Neuronal stem cell (in vitro differentiated cells): ENCODE results near the gene TMIE.
A peak's percentile ranks its signal among the peaks of the same experiment; 100 is the strongest.

Source experiments
- DNase-seq: peaks from one replicate; pipeline ENCODE4 v3.0.0-alpha.2; 2013; ENCODE audit warnings: low spot score
- H2AFZ ChIP-seq: one replicate; pipeline ENCODE4 v1.6.1; 2013; ENCODE audit warnings: mild to moderate bottlenecking, low read length, inconsistent platforms
- H2AK5ac ChIP-seq: 2 replicates; pipeline ENCODE4 v1.6.1; 2013; ENCODE audit warnings: low read depth, mild to moderate bottlenecking, inconsistent platforms, low read length, moderate library complexity, mixed read lengths
- H2BK120ac ChIP-seq: 2 replicates; pipeline ENCODE4 v1.6.1; 2013; ENCODE audit warnings: low read depth, mild to moderate bottlenecking, inconsistent platforms, low read length, moderate library complexity, mixed read lengths
- H2BK12ac ChIP-seq: one replicate; pipeline ENCODE4 v1.6.1; 2013; ENCODE audit warnings: low read length, inconsistent platforms
- H2BK15ac ChIP-seq: 2 replicates; pipeline ENCODE4 v1.6.1; 2013; ENCODE audit warnings: mild to moderate bottlenecking, low read length, inconsistent platforms, mixed read lengths
- H2BK5ac ChIP-seq: one replicate; pipeline ENCODE4 v1.6.1; 2013; ENCODE audit warnings: inconsistent platforms, mild to moderate bottlenecking, low read length, moderate library complexity
- H3K14ac ChIP-seq: one replicate; pipeline ENCODE4 v1.6.1; 2013; ENCODE audit warnings: low read length, inconsistent platforms
- H3K18ac ChIP-seq: 2 replicates; pipeline ENCODE4 v1.6.1; 2013; ENCODE audit warnings: low read length, inconsistent platforms
- H3K23ac ChIP-seq: 2 replicates; pipeline ENCODE4 v1.6.1; 2013; ENCODE audit warnings: low read depth, mild to moderate bottlenecking, mixed read lengths, low read length, inconsistent platforms; ENCODE audit not compliant: poor library complexity
- H3K27ac ChIP-seq: replicated peaks from 3 replicates; pipeline ENCODE4 v1.5.1; 2013; ENCODE audit warnings: low read length, inconsistent platforms
- H3K27me3 ChIP-seq, 3 experiments: 2 replicates each; pipeline ENCODE4 v1.6.1; 2013; ENCODE audit warnings: low read length in 3 of 3, mild to moderate bottlenecking in 2 of 3, inconsistent platforms in 1 of 3, low read depth in 1 of 3, mixed read lengths in 1 of 3, moderate library complexity in 1 of 3; ENCODE audit not compliant: control insufficient read depth in 3 of 3, insufficient read depth in 3 of 3
- H3K36me3 ChIP-seq, 2 donors: replicated peaks in 1 of 2; 2 replicates each; pipeline ENCODE4 v1.6.1; 2013; ENCODE audit warnings: low read length in 2 of 2; ENCODE audit not compliant: control insufficient read depth in 2 of 2, insufficient read depth in 2 of 2
- H3K4ac ChIP-seq: 2 replicates; pipeline ENCODE4 v1.6.1; 2013; ENCODE audit warnings: inconsistent platforms, mild to moderate bottlenecking, low read length, moderate library complexity
- H3K4me1 ChIP-seq, 2 donors: 1 replicate in 1 of 2; 2 replicates in 1 of 2; pipeline ENCODE4 v1.6.1; 2013; ENCODE audit warnings: low read length in 2 of 2, low read depth in 1 of 2; ENCODE audit not compliant: control insufficient read depth in 2 of 2, insufficient read depth in 1 of 2
- H3K4me2 ChIP-seq: one replicate; pipeline ENCODE4 v1.6.1; 2013; ENCODE audit warnings: mild to moderate bottlenecking, low read length, inconsistent platforms; ENCODE audit not compliant: insufficient read depth, poor library complexity, severe bottlenecking
- H3K4me3 ChIP-seq, 2 donors: 2 replicates each; pipeline ENCODE4 v1.5.1; 2013; ENCODE audit warnings: low read length in 2 of 2, mild to moderate bottlenecking in 2 of 2, inconsistent platforms in 1 of 2, moderate library complexity in 1 of 2
- H3K79me1 ChIP-seq: one replicate; pipeline ENCODE4 v1.6.1; 2013; ENCODE audit warnings: low read depth, mild to moderate bottlenecking, inconsistent platforms, low read length, moderate library complexity
- H3K9ac ChIP-seq: one replicate; pipeline ENCODE4 v1.6.1; 2013; ENCODE audit warnings: mild to moderate bottlenecking, low read depth, low read length, inconsistent platforms; ENCODE audit not compliant: poor library complexity
- H3K9me3 ChIP-seq, 2 donors: replicated peaks in 1 of 2; 2 replicates each; pipeline versions ENCODE3 to v1.6.1; 2013; ENCODE audit warnings: low read length in 2 of 2, mild to moderate bottlenecking in 2 of 2, inconsistent platforms in 1 of 2, low read depth in 1 of 2, mixed read lengths in 1 of 2, moderate library complexity in 1 of 2; ENCODE audit not compliant: control insufficient read depth in 2 of 2, insufficient read depth in 1 of 2
- H4K8ac ChIP-seq: one replicate; pipeline ENCODE4 v1.6.1; 2013; ENCODE audit warnings: low read depth, mild to moderate bottlenecking, inconsistent platforms, low read length, moderate library complexity
- H4K91ac ChIP-seq: one replicate; pipeline ENCODE4 v1.6.1; 2013; ENCODE audit warnings: low read length, low read depth, mild to moderate bottlenecking, inconsistent platforms; ENCODE audit not compliant: poor library complexity
- WGBS, 2 donors: extraction: QIAGEN DNeasy Blood & Tissue Kit; methylation state at CpG; one replicate each; pipeline ENCODE4 v1.1.7; 2013; ENCODE audit warnings: missing lambda C conversion rate in 2 of 2, mixed read lengths in 1 of 2; ENCODE audit not compliant: insufficient read length in 2 of 2, insufficient replicate concordance in 1 of 2; ENCODE audit errors: extremely low coverage in 2 of 2; 5-methylcytosine and 5-hydroxymethylcytosine counted together

Gene TMIE

DNA sequence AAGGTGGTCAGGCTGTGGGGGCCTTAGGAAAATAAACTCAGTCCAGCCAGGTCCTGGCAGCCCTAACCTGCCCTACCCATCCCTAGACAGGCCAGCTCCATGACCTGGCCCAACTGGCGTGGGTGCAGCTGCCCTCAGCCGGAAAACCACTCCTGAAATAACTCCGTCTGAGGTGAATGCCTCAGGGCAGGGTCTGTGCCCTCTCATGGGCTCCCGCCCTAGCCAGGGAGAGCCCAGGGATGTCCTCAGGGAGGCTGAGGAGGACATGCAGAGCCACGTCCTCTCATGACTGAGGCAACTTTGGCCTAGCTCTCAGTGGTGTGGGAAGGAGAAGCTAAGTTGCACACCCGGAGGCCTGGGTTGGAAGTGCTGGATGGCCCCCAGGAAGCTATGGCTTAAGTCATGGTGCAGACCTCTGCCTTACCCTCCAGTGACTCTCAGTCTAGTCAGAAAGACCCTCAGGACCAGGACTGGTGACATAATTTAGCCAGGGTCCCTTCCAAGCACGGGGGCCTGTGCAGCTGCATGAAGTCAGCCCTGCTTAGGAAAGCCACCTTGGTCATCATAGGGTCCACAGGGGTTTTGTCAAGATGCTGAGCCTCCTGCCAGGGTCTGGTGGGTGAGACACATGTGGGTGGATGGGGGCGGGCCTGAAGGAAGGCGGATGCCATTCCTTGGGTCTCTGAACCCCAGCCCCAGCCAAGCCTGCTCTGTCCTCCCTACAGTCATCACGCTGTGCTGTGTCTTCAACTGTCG lies 7.4 kb downstream of the TMIE start:
- no peaks in the 10 kb centered on the region for H3K36me3 ChIP-seq
- H3K14ac ChIP-seq: no peak overlapping the region
- DNase-seq: no peak
- H3K4me3 ChIP-seq: no peak overlapping the region
- H3K4ac ChIP-seq: no peak overlapping the region
- no peak overlapping the region for H2BK5ac ChIP-seq
- H3K4me1 ChIP-seq: peaks cover 0 to 9% of the 10 kb centered on the region in 2 donors
- no peak overlapping the region for H2BK15ac ChIP-seq
- no peak overlapping the region for H3K27ac ChIP-seq
- H3K18ac ChIP-seq: no peak overlapping the region
- H2AFZ ChIP-seq: no peak overlapping the region
- no peaks in the 10 kb centered on the region for H3K9me3 ChIP-seq
- H2BK12ac ChIP-seq: no peak overlapping the region
- H3K79me1 ChIP-seq: no peaks in the 10 kb centered on the region
- H4K8ac ChIP-seq: no peak overlapping the region
- H2AK5ac ChIP-seq: no peak overlapping the region
- H3K23ac ChIP-seq: no peak overlapping the region
- H4K91ac ChIP-seq: no peak overlapping the region
- H3K9ac ChIP-seq: no peak overlapping the region
- no peak overlapping the region for H3K4me2 ChIP-seq
- no CpG with 5 or more reads among the region's 11 CpGs for WGBS, 2 donors
- peaks cover 0 to 3% (median 0%) of the 10 kb centered on the region in 3 experiments for H3K27me3 ChIP-seq
- H2BK120ac ChIP-seq: no peak overlapping the region

DNA sequence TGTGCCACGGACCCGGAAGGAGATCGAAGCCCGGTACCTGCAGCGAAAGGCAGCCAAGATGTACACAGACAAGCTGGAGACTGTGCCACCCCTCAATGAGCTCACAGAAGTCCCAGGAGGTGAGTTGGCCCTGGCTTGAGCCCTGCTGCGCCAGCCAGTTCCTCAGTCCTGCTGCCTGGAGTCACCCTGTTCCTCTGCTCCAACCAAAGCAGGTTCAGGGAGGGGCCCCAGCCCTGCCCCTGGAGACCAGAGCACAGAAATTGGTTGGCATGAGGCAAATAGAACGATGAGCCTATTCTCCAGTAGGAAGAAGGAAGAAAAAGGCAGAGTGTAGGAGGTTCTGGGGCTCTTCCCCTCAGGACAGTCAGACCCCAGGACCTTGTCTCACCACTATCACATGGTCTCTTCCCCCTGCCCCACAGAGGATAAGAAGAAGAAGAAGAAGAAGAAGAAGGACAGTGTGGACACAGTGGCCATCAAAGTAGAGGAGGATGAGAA lies 8.0 kb downstream of the TMIE start:
- Histone ChIP-seq H3K27ac (no peak overlapping the region), H3K36me3 (no peaks in the 10 kb centered on the region), H2BK15ac (no peak overlapping the region), H3K4me3 (no peak overlapping the region), H2BK12ac (no peak overlapping the region), H4K8ac (no peak overlapping the region), H3K79me1 (no peaks in the 10 kb centered on the region), H2BK5ac (no peak overlapping the region), H3K14ac (no peak overlapping the region), H2AFZ (no peak overlapping the region), H3K4ac (no peak overlapping the region), H3K18ac (no peak overlapping the region), H3K4me1 (peaks cover 0 to 9% of the 10 kb centered on the region in 2 donors), H2BK120ac (no peak overlapping the region), H2AK5ac (no peak overlapping the region), H3K9ac (no peak overlapping the region), H4K91ac (no peak overlapping the region), H3K23ac (no peak overlapping the region), H3K27me3 (peaks cover 0 to 3% (median 0%) of the 10 kb centered on the region in 3 experiments), H3K4me2 (no peak overlapping the region), H3K9me3 (no peaks in the 10 kb centered on the region)
- no CpG with 5 or more reads among the region's 7 CpGs for WGBS, 2 donors
- DNase-seq: no peak

DNA sequence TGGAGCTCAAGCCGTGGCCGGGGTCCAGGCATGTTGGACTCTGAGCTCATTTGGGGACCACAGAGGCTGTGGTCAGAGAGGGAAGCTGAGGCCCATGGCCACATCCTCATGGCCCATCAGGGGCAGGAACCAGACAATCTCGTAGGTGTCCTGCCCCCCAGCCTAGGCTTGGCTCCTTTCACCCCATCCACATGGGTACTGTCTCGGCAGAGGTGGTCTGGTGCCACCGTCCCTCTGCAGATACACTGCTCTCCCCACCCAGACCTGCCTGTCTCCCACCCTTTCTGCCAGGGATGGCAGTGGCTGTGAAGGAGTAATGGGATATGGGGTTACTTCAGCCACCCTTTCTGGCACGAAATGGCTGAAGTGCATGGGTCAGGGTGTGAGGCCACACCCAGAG lies 8.5 kb downstream of the TMIE start:
- Histone ChIP-seq H3K4me3 (no peak overlapping the region), H2BK120ac (no peak overlapping the region), H2AFZ (no peak overlapping the region), H3K79me1 (no peaks in the 10 kb centered on the region), H3K27me3 (peaks cover 0 to 3% (median 0%) of the 10 kb centered on the region in 3 experiments), H2BK12ac (peak overlapping the region; percentile 63), H3K9ac (peak overlapping the region; percentile 31), H2BK5ac (peak overlapping the region; percentile 5), H3K36me3 (no peaks in the 10 kb centered on the region), H3K23ac (no peak overlapping the region), H3K27ac (no peak overlapping the region), H3K4ac (no peak overlapping the region), H3K9me3 (no peaks in the 10 kb centered on the region), H4K8ac (no peak overlapping the region), H3K4me2 (no peak overlapping the region), H3K4me1 (peaks cover 0 to 9% of the 10 kb centered on the region in 2 donors), H2BK15ac (no peak overlapping the region), H4K91ac (no peak overlapping the region), H2AK5ac (peak overlapping the region; percentile 10), H3K18ac (peak overlapping the region; percentile 27), H3K14ac (no peak overlapping the region)
- WGBS, 2 donors: no CpG with 5 or more reads among the region's 6 CpGs
- no peak for DNase-seq

DNA sequence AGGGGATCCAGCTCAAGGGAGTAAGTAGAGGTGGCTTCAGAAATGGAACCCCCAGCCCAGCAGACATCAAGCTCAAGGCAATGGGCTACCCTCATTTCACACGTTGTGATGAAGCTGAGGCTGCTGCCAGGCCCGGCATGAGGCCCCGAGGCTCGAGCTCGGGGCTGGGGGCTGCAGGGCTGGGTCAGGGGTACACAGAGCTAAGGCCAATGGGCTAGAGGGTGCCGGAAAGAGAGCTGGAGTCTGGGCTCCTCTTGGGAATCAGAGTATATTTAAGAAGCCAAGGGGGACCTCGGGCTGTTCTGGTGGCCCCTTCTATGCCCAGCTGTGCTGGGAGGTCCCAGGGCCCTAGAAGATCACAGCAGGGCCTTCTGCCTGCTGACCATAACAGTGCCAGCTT lies 9.0 kb downstream of the TMIE start:
- no peak overlapping the region for H4K8ac ChIP-seq
- no CpG with 5 or more reads among the region's 7 CpGs for WGBS, 2 donors
- no peak for DNase-seq

More for the DNA sequence above, 9.0 kb downstream of the TMIE start:
- no peak overlapping the region for H2BK120ac ChIP-seq
- H3K4me1 ChIP-seq: peaks cover 0 to 9% of the 10 kb centered on the region in 2 donors
- no peak overlapping the region for H2BK5ac ChIP-seq
- H3K27me3 ChIP-seq: peaks cover 0 to 3% (median 0%) of the 10 kb centered on the region in 3 experiments
- H3K23ac ChIP-seq: peak overlapping the region; percentile 34
- no peak overlapping the region for H2BK15ac ChIP-seq
- no peak overlapping the region for H3K27ac ChIP-seq
- H3K4me3 ChIP-seq: no peak overlapping the region
- H3K9me3 ChIP-seq: no peaks in the 10 kb centered on the region
- no peak overlapping the region for H3K9ac ChIP-seq
- H3K4ac ChIP-seq: no peak overlapping the region
- H2BK12ac ChIP-seq: no peak overlapping the region
- no peak overlapping the region for H3K4me2 ChIP-seq
- no peak overlapping the region for H3K14ac ChIP-seq
- H4K91ac ChIP-seq: no peak overlapping the region
- no peak overlapping the region for H3K18ac ChIP-seq
- no peaks in the 10 kb centered on the region for H3K36me3 ChIP-seq
- no peaks in the 10 kb centered on the region for H3K79me1 ChIP-seq
- H2AK5ac ChIP-seq: peak overlapping the region; percentile 10
- H2AFZ ChIP-seq: no peak overlapping the region
